GM21367 (cell line): Measurements from ENCODE around the gene RGL3.
"Not testable (repeated sequence)": the region's sequence is repeated elsewhere in the genome, so short reads cannot be mapped to it uniquely, and the experiment has no call there.

Experiments used
- ATAC-seq: cut with Tn5 transposase; IDR thresholded peaks from one replicate; pipeline ENCODE4 v1.9.1; 2021; ENCODE audit not compliant: unreplicated experiment

RGL3 gene

DNA sequence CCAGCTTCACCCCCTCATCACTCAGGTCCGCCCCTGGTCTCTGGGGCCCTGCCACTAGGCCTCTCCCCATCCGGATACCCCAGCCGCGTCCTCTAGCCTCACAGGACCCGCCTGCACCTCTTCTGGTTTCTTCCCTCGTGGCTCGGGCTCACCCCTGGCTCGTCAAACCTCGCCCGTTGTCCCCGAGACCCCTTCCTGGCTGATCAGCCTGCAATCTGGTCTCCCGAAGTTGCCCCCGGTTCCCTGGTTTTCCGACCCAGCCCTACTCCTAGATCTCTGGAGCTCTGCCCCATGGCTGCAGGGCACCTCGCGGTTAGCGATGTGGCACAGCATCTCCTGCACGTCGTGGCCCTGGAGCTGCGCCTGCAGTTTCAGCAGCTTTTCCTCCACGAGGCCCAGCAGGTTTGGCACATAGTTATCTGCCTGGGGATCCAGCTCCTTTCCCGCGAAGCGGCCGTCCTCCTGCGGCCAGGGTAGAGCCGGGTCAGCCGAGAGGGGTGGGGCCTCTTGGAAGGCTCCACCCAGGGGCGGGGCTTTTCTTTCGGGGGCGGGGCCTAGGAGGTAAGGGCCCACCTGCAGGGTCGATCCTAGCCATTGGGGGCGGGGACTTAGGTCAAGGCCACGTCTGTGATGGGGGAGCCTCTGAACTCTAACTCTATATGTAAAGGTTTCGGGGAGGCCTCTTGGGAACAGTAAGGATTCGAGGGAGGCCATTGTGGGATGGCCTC lies 2.4 kb upstream of the RGL3 start:
- no peak for ATAC-seq

- ATAC-seq: no peak
Observed at GRCh38 chr19:11420429-11421370, 1.6 kb upstream of the RGL3 start.

DNA sequence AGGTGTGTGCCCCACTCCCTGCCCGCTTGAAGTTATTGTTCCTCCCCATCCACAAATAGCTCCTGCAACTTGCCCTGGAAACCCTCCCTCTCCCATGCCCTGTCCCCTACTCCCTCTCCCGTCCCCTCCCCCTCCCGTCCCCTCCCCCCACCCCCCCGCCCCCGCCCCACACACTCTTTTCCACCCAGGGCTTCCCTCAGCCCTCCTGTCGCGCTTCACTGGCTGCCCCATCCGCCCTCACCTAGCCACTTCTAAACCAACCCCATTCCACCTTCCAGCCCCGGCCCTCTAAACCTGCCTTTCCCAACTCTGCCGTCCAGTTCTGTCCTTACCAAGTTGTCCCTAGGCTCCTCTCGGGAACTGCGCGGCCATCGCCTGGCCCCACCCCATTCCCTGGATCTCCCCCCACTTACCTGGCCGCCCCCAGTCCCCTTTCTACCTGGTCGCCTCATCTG lies 993 bp downstream of the RGL3 start:
- ATAC-seq: no peak

GRCh38 chr19:11416346-11417052 lies 2.6 kb downstream of the RGL3 start:
- no peak for ATAC-seq

- ATAC-seq: no peak
Observed at GRCh38 chr19:11414544-11414943, 4.6 kb downstream of the RGL3 start.

DNA sequence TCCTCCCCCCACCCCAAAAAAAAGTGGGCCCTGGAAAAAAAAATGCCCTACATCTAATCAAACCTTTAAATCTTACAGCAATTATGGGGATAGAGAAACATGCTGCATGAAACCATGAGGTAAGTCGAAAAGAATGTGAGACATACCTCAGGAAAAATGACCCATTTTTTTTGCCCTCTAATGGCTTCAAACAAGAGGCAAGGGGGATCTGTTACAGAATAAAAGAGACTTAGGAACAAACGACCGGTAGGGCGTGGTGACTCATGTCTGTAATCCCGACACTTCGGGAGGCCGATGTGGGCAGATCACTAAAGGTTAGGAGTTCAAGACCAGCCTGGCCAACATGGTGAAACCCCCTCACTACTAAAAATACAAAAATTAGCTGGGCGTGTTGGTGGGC lies 8.4 kb downstream of the RGL3 start:
- ATAC-seq: no peak

- ATAC-seq: no peak
Observed at GRCh38 chr19:11408591-11408990, 10.5 kb downstream of the RGL3 start.

DNA sequence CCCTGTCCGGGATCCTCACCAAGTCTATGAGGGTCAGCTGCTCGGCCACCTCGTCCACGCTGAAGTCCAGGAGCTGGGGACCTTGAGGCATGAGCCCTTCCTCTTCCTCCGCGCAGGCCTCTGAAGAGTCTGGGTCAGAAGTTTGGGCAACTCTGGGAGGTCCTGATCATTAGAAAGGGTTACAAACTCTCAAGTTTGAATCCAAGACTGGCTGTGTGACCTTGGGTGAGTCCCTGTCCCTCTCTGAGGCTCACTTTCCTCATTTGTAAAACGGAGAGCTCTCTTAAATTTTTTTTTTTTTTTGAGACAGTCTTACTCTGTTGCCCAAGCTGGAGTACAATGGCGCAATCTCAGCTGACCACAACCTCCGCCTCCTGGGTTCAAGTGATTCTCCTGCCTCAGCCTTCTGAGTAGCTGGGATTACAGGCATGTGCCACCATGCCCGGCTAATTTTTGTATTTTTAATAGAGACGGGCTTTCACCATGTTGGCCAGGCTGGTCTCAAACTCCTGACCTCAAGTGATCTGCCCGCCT lies 12.3 kb downstream of the RGL3 start:
- ATAC-seq: not testable (repeated sequence)

DNA sequence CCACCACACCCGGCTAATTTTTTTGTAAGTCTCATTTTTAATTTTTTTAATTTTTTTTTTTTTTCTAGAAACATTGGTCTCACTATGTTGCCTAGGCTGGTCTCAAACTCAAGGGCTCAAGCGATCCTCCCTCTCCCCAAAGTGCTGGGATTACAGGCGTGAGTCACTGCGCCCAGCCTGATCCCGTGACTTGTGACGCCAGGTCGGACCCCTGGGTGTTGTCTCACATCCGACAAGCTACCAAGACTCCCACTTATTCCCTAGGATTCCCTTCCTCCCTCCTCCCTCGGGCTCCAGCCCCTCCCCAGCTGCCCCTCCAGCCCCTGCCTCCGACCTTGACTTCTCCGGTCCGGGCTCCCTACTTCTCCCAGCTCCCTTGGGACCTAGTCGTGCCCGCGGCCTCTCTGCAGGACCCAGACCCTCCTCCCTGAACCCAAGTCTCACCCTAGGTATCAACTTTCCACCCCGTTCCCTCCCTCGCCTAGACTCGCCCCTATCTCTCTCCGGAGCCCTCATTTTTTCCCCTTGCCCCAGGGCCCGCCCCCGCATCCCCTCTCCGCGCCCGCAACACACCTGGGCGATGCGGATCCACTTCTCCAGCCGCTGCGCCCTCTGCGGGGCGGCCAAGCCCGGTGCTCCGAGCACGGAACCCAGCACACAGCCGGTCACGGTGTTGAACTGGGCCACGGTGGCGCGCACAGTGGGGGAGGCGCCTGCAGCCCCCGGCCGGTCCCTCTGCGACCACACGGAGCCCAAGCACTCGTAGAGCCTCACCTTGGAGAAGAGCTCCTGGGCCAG lies 13.1 kb downstream of the RGL3 start:
- no peak for ATAC-seq

DNA sequence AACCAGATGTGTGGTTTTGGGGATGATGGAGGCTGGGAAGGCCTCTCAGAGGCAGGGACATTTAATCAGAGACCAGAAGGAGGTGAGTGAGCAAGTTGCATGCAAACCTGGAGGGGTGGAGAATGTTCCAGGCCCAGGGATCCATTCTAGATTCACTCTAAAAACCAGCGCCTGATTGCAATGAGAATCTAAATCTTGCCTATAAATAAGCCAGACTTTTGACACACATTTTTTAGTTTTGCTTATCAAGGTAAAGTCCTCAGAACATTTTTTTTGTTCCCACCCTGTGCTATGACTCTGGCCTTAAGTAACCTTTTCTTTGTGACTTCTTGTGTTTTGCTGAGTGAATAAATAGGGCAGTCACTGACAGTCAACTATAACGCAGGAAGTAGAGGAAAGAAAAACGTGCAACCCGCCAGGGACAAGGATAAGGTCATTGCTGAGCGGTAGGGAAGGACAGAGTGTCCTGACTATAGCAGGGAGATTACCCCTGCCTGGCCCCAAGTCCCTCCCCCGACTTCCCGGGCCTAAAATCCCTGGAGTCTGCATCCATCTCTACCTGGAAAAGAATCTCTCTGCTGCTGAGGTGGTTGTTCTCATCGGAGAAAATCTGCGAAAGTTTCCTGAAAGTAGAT lies 14.4 kb downstream of the RGL3 start:
- ATAC-seq: no peak

- no peak for ATAC-seq
Observed at GRCh38 chr19:11401808-11402543, 17.1 kb downstream of the RGL3 start.

DNA sequence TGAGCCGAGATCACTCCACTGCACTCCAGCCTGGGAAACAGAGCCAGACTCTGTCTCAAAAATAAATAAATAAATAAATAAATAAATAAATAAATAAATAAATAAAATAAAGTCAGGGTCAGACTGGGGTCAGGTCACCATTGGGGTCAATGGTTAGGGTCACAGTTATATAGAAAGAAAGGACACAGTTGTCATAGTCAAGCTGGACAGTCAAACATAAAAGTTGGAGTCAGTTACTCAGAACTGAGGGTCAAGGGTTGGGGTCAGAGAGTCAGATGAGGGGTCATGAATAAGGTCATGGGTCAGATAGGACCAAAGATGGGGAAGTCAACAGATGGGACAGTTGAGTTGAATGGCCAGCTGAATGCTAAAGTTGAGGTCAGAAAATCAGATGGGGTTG lies 18.3 kb downstream of the RGL3 start:
- ATAC-seq: no peak

DNA sequence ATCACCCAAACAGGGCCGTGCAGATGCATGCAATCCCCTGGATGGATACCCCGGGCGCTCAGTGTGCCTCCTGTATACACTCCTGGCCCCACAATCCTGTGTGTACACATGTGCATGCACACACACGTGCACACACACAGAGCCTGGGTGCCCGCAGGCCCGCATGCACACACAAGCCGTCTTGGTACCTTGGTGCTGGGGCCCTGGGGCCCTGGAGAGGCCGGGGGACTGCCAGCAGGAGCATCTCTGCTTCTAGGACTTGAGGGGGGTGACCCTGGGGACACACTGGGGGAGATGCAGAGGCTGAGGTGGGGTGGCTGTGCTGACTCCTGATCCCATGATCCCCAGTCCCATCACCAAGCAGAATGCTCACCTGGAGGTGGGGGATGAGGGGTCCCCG lies 19.4 kb downstream of the RGL3 start:
- no peak for ATAC-seq

GRCh38 chr19:11397089-11397610 lies 22.0 kb downstream of the RGL3 start:
- no peak for ATAC-seq

DNA sequence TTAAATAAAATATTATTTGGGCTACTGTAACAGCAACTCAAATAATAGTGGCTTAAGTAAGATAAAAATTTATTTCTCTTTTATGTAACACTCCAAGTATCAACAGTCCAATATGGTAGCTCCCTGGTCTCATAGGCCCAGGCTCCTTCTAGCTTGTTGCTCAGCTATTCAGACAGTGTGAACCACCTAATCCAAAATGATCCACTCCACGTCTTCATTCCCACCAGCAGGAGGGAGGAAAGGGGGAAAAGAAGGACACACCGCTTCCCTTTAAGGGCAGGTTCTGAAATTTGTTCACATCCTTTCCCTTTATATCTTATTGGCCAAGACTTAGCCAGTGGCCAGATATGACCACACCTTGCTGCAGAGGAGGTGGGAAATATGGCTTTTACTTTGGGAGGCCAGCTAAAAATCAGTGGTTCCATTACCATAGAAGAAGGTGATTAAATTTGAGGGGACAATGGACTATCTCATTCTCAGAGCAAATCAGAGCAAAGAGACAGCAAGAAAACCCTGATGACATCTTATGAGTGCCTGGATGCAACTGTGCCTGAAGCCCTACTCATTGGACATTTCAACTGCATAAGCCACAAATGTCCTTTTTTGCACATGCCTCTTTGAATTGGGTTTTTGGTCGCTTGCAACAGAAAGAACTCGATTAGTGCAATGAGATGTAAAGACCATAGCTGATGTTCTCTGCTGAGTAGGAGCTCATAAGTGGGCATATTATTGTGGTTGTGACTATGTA lies 28.0 kb downstream of the RGL3 start:
- no peak for ATAC-seq

DNA sequence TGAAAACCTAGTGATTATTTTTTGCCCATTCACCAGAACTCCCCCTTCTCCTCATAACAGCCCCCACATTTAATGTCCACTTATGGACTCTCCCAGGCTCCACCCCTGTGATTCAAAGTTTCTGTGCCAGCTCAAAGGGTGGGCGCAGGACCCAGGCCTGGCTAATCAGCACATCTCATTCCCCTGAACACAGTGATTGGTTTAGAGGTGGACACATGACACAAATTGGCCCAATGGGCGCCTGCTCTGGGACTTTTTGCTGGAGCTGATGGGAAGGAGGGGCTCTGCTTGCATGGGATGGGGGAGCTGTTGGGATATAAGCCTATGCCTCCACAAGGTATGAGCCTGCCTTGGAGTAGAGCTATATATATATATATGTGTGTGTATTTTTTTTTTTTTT lies 28.8 kb downstream of the RGL3 start:
- no peak for ATAC-seq

DNA sequence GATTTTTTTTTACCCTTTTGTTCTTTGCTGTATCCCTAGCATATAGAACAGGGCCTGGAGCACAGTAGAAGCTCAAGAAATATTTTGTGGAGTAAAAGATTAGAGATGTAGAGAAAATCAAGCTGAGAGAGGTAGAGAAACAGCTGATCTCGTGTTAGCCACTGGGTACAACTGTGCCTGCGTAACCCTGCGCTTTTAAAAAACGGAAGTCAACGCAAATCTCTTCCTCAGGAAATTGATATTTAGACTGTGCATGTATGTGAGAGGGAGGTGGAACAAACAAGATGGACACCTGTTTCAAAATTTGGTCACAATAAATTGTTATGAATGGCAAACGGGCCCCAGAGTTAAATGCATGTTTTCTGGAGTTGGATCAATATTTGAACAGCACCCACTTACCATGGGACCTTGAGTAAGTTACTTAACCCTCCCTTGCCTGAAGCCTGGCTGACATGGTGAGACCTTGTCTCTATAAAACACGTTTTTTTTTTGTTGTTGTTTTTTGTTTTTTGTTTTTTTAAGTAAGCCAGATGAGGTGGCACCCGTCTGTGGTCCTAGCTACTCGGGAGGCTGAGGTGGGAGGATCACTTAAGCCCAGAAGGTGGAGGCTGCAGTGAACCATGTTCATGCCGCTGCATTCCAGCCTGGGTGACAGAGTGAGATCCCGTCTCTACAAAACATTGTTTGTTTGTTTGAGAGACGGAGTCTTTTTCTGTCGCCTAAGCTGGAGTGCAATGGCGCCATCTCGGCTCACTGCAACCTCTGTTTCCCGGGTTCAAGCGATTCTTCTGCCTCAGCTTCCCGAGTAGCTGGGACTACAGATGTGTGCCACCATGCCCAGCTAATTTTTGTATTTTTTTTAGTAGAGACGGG lies 31.7 kb downstream of the RGL3 start:
- no peak for ATAC-seq
